Body of pancreas (tissue), 4 donors: ENCODE data around the gene SLC25A10.

Source experiments
- POLR2A ChIP-seq, 3 donors: fragments of 450-650 bp; IDR thresholded peaks; one replicate each; pipeline ENCODE4 v1.6.1; 2016; ENCODE audit warnings: antibody characterized with exemption in 3 of 3, mild to moderate bottlenecking in 2 of 3
- TF ChIP-seq, protein P1 (sequence below), 7 experiments: fragments of 450-650 bp in 4 of 7; fragments of 200-600 bp in 3 of 7; sonication (generic) in 3 of 7; IDR thresholded peaks; one replicate each; pipeline ENCODE4 v1.5.1; 2016 to 2019; ENCODE audit warnings: antibody characterized with exemption in 7 of 7

DNA sequence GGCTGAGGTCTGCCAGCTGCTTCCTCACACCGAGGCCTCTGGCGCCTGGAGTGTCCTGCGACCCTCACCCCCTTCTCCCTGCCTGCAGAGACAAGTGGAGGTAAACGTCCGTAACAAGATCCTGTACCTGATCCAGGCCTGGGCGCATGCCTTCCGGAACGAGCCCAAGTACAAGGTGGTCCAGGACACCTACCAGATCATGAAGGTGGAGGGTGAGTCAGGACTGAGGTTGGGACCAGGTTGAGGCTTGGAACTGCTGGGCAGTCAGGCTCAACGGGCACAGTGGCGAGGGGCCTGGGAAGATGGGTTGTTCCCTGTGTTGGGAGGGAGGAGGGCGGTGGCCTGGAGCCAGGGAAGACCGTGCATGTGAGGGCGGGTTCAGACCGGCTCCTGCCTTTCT, 23.5 kb upstream of the SLC25A10 start:
- TF ChIP-seq, protein P1, sequence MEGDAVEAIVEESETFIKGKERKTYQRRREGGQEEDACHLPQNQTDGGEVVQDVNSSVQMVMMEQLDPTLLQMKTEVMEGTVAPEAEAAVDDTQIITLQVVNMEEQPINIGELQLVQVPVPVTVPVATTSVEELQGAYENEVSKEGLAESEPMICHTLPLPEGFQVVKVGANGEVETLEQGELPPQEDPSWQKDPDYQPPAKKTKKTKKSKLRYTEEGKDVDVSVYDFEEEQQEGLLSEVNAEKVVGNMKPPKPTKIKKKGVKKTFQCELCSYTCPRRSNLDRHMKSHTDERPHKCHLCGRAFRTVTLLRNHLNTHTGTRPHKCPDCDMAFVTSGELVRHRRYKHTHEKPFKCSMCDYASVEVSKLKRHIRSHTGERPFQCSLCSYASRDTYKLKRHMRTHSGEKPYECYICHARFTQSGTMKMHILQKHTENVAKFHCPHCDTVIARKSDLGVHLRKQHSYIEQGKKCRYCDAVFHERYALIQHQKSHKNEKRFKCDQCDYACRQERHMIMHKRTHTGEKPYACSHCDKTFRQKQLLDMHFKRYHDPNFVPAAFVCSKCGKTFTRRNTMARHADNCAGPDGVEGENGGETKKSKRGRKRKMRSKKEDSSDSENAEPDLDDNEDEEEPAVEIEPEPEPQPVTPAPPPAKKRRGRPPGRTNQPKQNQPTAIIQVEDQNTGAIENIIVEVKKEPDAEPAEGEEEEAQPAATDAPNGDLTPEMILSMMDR (IDR thresholded peaks at IDR 0.05), result no peak
- TF ChIP-seq POLR2A (IDR thresholded peaks at IDR 0.05), result no peak
